H9 (cell line): ENCODE results near the gene ZNF319. TPM values are rescaled to one million over a fixed set of nuclear protein-coding genes. Genes with fewer than 3 reads are reported as not detected.

Experiments
- DNase-seq: peaks from one replicate; pipeline ENCODE4 v3.0.0-alpha.2; 2017
- H2AFZ ChIP-seq: one replicate; pipeline ENCODE4 v1.6.1; 2013; ENCODE audit warnings: mild to moderate bottlenecking, low read length, control low read depth, moderate library complexity
- H2AK5ac ChIP-seq: 2 replicates; pipeline ENCODE4 v1.6.1; 2013; ENCODE audit warnings: low read length, control low read depth, mixed read lengths; ENCODE audit not compliant: insufficient read length
- H2BK120ac ChIP-seq: one replicate; pipeline ENCODE4 v1.6.1; 2013; ENCODE audit warnings: low read depth, mild to moderate bottlenecking, low read length, control low read depth, inconsistent platforms; ENCODE audit not compliant: poor library complexity, severe bottlenecking
- H2BK12ac ChIP-seq: 2 replicates; pipeline ENCODE4 v1.6.1; 2013; ENCODE audit warnings: low read length, control low read depth, mixed read lengths, low read depth; ENCODE audit not compliant: insufficient read length
- H2BK15ac ChIP-seq: 2 replicates; pipeline ENCODE4 v1.6.1; 2013; ENCODE audit warnings: low read depth, low read length, control low read depth
- H2BK20ac ChIP-seq: one replicate; pipeline ENCODE4 v1.6.1; 2013; ENCODE audit warnings: low read depth, mild to moderate bottlenecking, low read length, control low read depth, inconsistent platforms; ENCODE audit not compliant: poor library complexity, severe bottlenecking
- H2BK5ac ChIP-seq: 2 replicates; pipeline ENCODE4 v1.6.1; 2013; ENCODE audit warnings: low read length, control low read depth, mixed read lengths; ENCODE audit not compliant: insufficient read length
- H3K14ac ChIP-seq: 2 replicates; pipeline ENCODE4 v1.6.1; 2013; ENCODE audit warnings: low read length, control low read depth; ENCODE audit not compliant: insufficient read depth
- H3K18ac ChIP-seq: 2 replicates; pipeline ENCODE4 v1.6.1; 2013; ENCODE audit warnings: low read depth, mild to moderate bottlenecking, mixed read lengths, low read length, control low read depth; ENCODE audit not compliant: insufficient read length
- H3K23ac ChIP-seq: 2 replicates; pipeline ENCODE4 v1.6.1; 2013; ENCODE audit warnings: low read length, control low read depth, mixed read lengths, low read depth; ENCODE audit not compliant: insufficient read length
- H3K23me2 ChIP-seq: 2 replicates; pipeline ENCODE4 v1.6.1; 2013; ENCODE audit warnings: low read depth, mild to moderate bottlenecking, mixed read lengths, low read length, control low read depth; ENCODE audit not compliant: insufficient read length, poor library complexity, severe bottlenecking
- H3K27ac ChIP-seq: 2 replicates; pipeline ENCODE4 v1.5.1; 2013; ENCODE audit warnings: low read length, control low read depth, mixed read lengths, low read depth; ENCODE audit not compliant: insufficient read length
- H3K27me3 ChIP-seq: 2 replicates; pipeline ENCODE4 v1.6.1; 2013; ENCODE audit warnings: low read length, control low read depth, inconsistent platforms; ENCODE audit not compliant: insufficient read depth
- H3K4ac ChIP-seq: 2 replicates; pipeline ENCODE4 v1.6.1; 2013; ENCODE audit warnings: low read depth, mild to moderate bottlenecking, control low read depth, inconsistent platforms, low read length, moderate library complexity
- H3K4me1 ChIP-seq: 2 replicates; pipeline ENCODE4 v1.6.1; 2013; ENCODE audit warnings: low read length, control low read depth, inconsistent platforms; ENCODE audit not compliant: insufficient read depth
- H3K4me2 ChIP-seq: 2 replicates; pipeline ENCODE4 v1.6.1; 2013; ENCODE audit warnings: low read length, control low read depth, mixed read lengths; ENCODE audit not compliant: insufficient read length, insufficient read depth
- H3K56ac ChIP-seq: 2 replicates; pipeline ENCODE4 v1.6.1; 2013; ENCODE audit warnings: low read depth, mild to moderate bottlenecking, mixed read lengths, low read length, control low read depth; ENCODE audit not compliant: insufficient read length
- H3K79me1 ChIP-seq: 2 replicates; pipeline ENCODE4 v1.6.1; 2013; ENCODE audit warnings: low read depth, mild to moderate bottlenecking, moderate library complexity, low read length, control low read depth, inconsistent platforms; ENCODE audit not compliant: insufficient read depth, poor library complexity, severe bottlenecking
- H3K79me2 ChIP-seq: 2 replicates; pipeline ENCODE4 v1.6.1; 2013; ENCODE audit warnings: low read length, control low read depth, inconsistent platforms; ENCODE audit not compliant: insufficient read depth
- H3K9ac ChIP-seq: 2 replicates; pipeline ENCODE4 v1.6.1; 2013; ENCODE audit warnings: low read length, control low read depth, mixed read lengths; ENCODE audit not compliant: insufficient read length; ENCODE audit errors: extremely low read depth
- H3K9me3 ChIP-seq: one replicate; pipeline ENCODE4 v1.6.1; 2013; ENCODE audit warnings: low read depth, low read length, inconsistent platforms; ENCODE audit not compliant: control insufficient read depth
- H3T11ph ChIP-seq: one replicate; pipeline ENCODE4 v1.6.1; 2013; ENCODE audit warnings: mild to moderate bottlenecking, low read length, control low read depth, inconsistent platforms
- H4K20me1 ChIP-seq: one replicate; pipeline ENCODE4 v1.6.1; 2013; ENCODE audit not compliant: control insufficient read depth, insufficient read length, insufficient read depth
- H4K5ac ChIP-seq: 2 replicates; pipeline ENCODE4 v1.6.1; 2013; ENCODE audit warnings: low read depth, mild to moderate bottlenecking, mixed read lengths, low read length, control low read depth; ENCODE audit not compliant: insufficient read length
- H4K8ac ChIP-seq: replicated peaks from 2 replicates; pipeline ENCODE4 v1.6.1; 2013; ENCODE audit warnings: low read length, control low read depth, mixed read lengths, low read depth; ENCODE audit not compliant: insufficient read length
- H4K91ac ChIP-seq: 2 replicates; pipeline ENCODE4 v1.6.1; 2013; ENCODE audit warnings: low read depth, mild to moderate bottlenecking, moderate library complexity, mixed read lengths, low read length, control low read depth; ENCODE audit not compliant: insufficient read length
- H3K27ac Mint-ChIP-seq, 3 experiments: 2 replicates in 2 of 3; 3 replicates in 1 of 3; pipeline ENCODE4 v1.8.0; 2020 to 2021; ENCODE audit warnings: mixed read lengths in 3 of 3, mild to moderate bottlenecking in 1 of 3, moderate library complexity in 1 of 3
- H3K27me3 Mint-ChIP-seq: 2 replicates; pipeline ENCODE4 v1.8.0; 2021; ENCODE audit warnings: low read depth, mild to moderate bottlenecking, moderate library complexity, mixed read lengths
- H3K36me3 Mint-ChIP-seq, 3 experiments: 2 replicates in 2 of 3; 3 replicates in 1 of 3; pipeline ENCODE4 v1.8.0; 2020 to 2021; ENCODE audit warnings: low read depth in 3 of 3, mixed read lengths in 3 of 3; ENCODE audit not compliant: insufficient read depth in 1 of 3
- H3K4me1 Mint-ChIP-seq, 2 experiments: 2 replicates each; pipeline ENCODE4 v1.8.0; 2020; ENCODE audit warnings: mixed read lengths in 2 of 2
- H3K4me3 Mint-ChIP-seq, 2 experiments: 2 replicates in 1 of 2; 3 replicates in 1 of 2; pipeline ENCODE4 v1.8.0; 2020 to 2021; ENCODE audit warnings: mild to moderate bottlenecking in 2 of 2, mixed read lengths in 2 of 2, moderate library complexity in 1 of 2
- H3K9me3 Mint-ChIP-seq, 2 experiments: 2 replicates in 1 of 2; 3 replicates in 1 of 2; pipeline ENCODE4 v1.8.0; 2020; ENCODE audit warnings: mild to moderate bottlenecking in 2 of 2, mixed read lengths in 2 of 2, moderate library complexity in 1 of 2
- CTCF ChIP-seq: fragments of 200-600 bp; sonication (generic); conservative IDR thresholded peaks from 3 replicates; pipeline ENCODE4 v1.8.0; 2021; ENCODE audit warnings: antibody characterized with exemption, mild to moderate bottlenecking
- WGBS: extraction: QIAGEN DNeasy Blood & Tissue Kit; methylation state at CpG from one replicate; pipeline ENCODE4 v1.1.7; 2013; ENCODE audit warnings: missing lambda C conversion rate, low lambda C conversion rate, mixed read lengths; ENCODE audit not compliant: insufficient read length; ENCODE audit errors: extremely low coverage; 5-methylcytosine and 5-hydroxymethylcytosine counted together
- total RNA-seq: library from RNA; stranded (reverse); gene quantifications from 2 replicates; pipeline ENCODE4 v1.2.1, GENCODE V29; 2021

ZNF319 gene
- total RNA-seq, 1 experiment from 2014 or later: 5.6 TPM

GRCh38 chr16:57966986-57967385, 33.5 kb downstream of the ZNF319 start:
- no peak overlapping the region for H4K8ac ChIP-seq
- no peak overlapping the region for H3K4ac ChIP-seq
- H3K4me2 ChIP-seq: no peak overlapping the region
- Mint-ChIP-seq H3K27me3 (peaks cover 2% of the 10 kb centered on the region; the same call in 1 of the 2 replicates), H3K9me3 (no peaks in the 10 kb centered on the region), H3K27ac (peak overlapping the region in 2 of 3 experiments; percentile 25 to 42; a peak in 2 of 7 replicates), H3K36me3 (no peaks in the 10 kb centered on the region), H3K4me3 (no peak overlapping the region), H3K4me1 (peaks cover 2 to 9% of the 10 kb centered on the region in 2 experiments; a peak in 3 of 4 replicates)
- no peaks in the 10 kb centered on the region for H3K79me1 ChIP-seq
- no peaks in the 10 kb centered on the region for H4K20me1 ChIP-seq
- H4K5ac ChIP-seq: no peak overlapping the region
- no peaks in the 10 kb centered on the region for H3K23me2 ChIP-seq
- no peak overlapping the region for H3K23ac ChIP-seq
- no peak overlapping the region for H3K27ac ChIP-seq
- no peak overlapping the region for H2BK5ac ChIP-seq
- no peak overlapping the region for H2BK20ac ChIP-seq
- no peak overlapping the region for H3K18ac ChIP-seq
- H4K91ac ChIP-seq: no peak overlapping the region
- H3K79me2 ChIP-seq: no peaks in the 10 kb centered on the region
- H3K9ac ChIP-seq: no peak overlapping the region
- H2BK12ac ChIP-seq: no peak overlapping the region
- no peak overlapping the region for H3K14ac ChIP-seq
- H2BK15ac ChIP-seq: no peak overlapping the region
- no peak overlapping the region for H2AK5ac ChIP-seq
- H3K9me3 ChIP-seq: no peaks in the 10 kb centered on the region
- no peak overlapping the region for H3K56ac ChIP-seq
- no peak for DNase-seq
- H3T11ph ChIP-seq: no peak overlapping the region
- H2AFZ ChIP-seq: no peak overlapping the region
- H3K27me3 ChIP-seq: no peaks in the 10 kb centered on the region; the same call in 1 of the 2 replicates
- no peak overlapping the region for H2BK120ac ChIP-seq
- no peaks in the 10 kb centered on the region for H3K4me1 ChIP-seq
- no CpG with 5 or more reads among the region's 9 CpGs for WGBS
- TF ChIP-seq CTCF: no peak
